ENCODE results near the gene UGT1A1.

- TF ChIP-seq CTCF (IDR thresholded peaks at IDR 0.05) = no peak
- TF ChIP-seq POLR2A (IDR thresholded peaks at IDR 0.05) = no peak
Measured at GRCh38 chr2:233799716-233800115, 39.6 kb downstream of the UGT1A1 start.

Data from adrenal gland (tissue), 5 donors.